ENCODE data around the gene AKAP1. TPM values are rescaled to one million over a fixed set of nuclear protein-coding genes. Genes with fewer than 3 reads are reported as not detected.
A peak's percentile ranks its signal among the peaks of the same experiment; 100 is the strongest.

Gene AKAP1
- total RNA-seq, 4 donors from 2014 or later: 82.7 to 110 (median 104) TPM

DNA sequence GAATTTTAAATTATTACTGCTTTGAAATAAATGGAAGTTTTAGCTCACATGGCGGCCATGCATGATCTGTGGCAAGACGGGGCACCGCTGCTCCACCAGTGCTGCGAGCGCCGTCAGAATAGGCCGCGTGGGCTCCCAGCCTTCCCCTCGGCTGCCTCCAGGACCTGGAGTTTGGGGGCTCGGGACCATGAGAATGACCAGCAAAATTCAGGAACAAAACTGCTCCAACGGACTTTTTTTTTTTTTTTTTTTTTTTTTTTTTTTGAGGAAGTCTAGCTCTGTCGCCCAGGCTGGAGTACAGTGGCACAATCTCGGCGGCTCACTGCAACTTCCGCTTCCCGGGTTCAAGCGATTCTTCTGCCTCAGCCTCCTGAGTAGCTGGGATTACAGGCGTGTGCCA lies 38.3 kb upstream of the AKAP1 start:
- Histone ChIP-seq H3K4me3 (peak overlapping the region; percentile 46 to 56 (median 49)), H3K36me3 (no peaks in the 10 kb centered on the region), H3K9me3 (no peaks in the 10 kb centered on the region), H3K4me1 (peaks cover 12 to 22% (median 18%) of the 10 kb centered on the region in 4 donors), H3K27me3 (peaks cover 0 to 23% (median 0%) of the 10 kb centered on the region in 4 donors), H3K27ac (replicated peaks in 1 of 4) (peak overlapping the region in 2 of 4 donors; percentile 30 to 40)
- no peak for DNase-seq (ENCODE audit: extremely low spot score)
- intact Hi-C loops (cut with DNase I): no loop called here
- TF ChIP-seq, protein P1, sequence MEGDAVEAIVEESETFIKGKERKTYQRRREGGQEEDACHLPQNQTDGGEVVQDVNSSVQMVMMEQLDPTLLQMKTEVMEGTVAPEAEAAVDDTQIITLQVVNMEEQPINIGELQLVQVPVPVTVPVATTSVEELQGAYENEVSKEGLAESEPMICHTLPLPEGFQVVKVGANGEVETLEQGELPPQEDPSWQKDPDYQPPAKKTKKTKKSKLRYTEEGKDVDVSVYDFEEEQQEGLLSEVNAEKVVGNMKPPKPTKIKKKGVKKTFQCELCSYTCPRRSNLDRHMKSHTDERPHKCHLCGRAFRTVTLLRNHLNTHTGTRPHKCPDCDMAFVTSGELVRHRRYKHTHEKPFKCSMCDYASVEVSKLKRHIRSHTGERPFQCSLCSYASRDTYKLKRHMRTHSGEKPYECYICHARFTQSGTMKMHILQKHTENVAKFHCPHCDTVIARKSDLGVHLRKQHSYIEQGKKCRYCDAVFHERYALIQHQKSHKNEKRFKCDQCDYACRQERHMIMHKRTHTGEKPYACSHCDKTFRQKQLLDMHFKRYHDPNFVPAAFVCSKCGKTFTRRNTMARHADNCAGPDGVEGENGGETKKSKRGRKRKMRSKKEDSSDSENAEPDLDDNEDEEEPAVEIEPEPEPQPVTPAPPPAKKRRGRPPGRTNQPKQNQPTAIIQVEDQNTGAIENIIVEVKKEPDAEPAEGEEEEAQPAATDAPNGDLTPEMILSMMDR (IDR thresholded peaks at IDR 0.05): no peak
- TF ChIP-seq POLR2AphosphoS5 (IDR thresholded peaks at IDR 0.05): no peak
- no peak for TF ChIP-seq POLR2A (IDR thresholded peaks at IDR 0.05; ENCODE audit: low read depth)
- no peak for TF ChIP-seq EP300 (IDR thresholded peaks at IDR 0.05)
- 84% methylated on average over 18 of the region's 18 CpGs for WGBS

GRCh38 chr17:57048096-57048495 lies 37.0 kb upstream of the AKAP1 start:
- Histone ChIP-seq H3K27me3 (peaks cover 0 to 23% (median 0%) of the 10 kb centered on the region in 4 donors), H3K4me3 (no peak overlapping the region), H3K4me1 (peaks cover 12 to 29% (median 25%) of the 10 kb centered on the region in 4 donors), H3K9me3 (no peaks in the 10 kb centered on the region), H3K27ac (replicated peaks in 1 of 4) (no peak overlapping the region), H3K36me3 (no peaks in the 10 kb centered on the region)
- WGBS: 100% methylated on average over 2 of the region's 2 CpGs
- TF ChIP-seq POLR2AphosphoS5 (IDR thresholded peaks at IDR 0.05) (no peak), POLR2A (IDR thresholded peaks at IDR 0.05; ENCODE audit: low read depth) (no peak), EP300 (IDR thresholded peaks at IDR 0.05) (no peak)
- TF ChIP-seq, protein P1 (IDR thresholded peaks at IDR 0.05): no peak
- no peak for DNase-seq (ENCODE audit: extremely low spot score)
- intact Hi-C loops (cut with DNase I): no loop called here

- 91% methylated on average over 5 of the region's 5 CpGs for WGBS
- H3K9me3 ChIP-seq: no peaks in the 10 kb centered on the region
- intact Hi-C loops (cut with DNase I): loop anchor here (5.0 kb wide), 1 partner anchor 43 kb away; no protein-coding TSS in a partner anchor
- no peak overlapping the region for H3K4me3 ChIP-seq
- H3K4me1 ChIP-seq: peaks cover 15 to 37% (median 34%) of the 10 kb centered on the region in 4 donors
- H3K36me3 ChIP-seq: no peaks in the 10 kb centered on the region
- DNase-seq (ENCODE audit: extremely low spot score): no peak
- H3K27me3 ChIP-seq: peaks cover 0 to 13% (median 0%) of the 10 kb centered on the region in 4 donors
- TF ChIP-seq POLR2AphosphoS5 (IDR thresholded peaks at IDR 0.05) (no peak), POLR2A (IDR thresholded peaks at IDR 0.05; ENCODE audit: low read depth) (no peak), EP300 (IDR thresholded peaks at IDR 0.05) (no peak)
- TF ChIP-seq, protein P1 (IDR thresholded peaks at IDR 0.05): no peak
- peak overlapping the region in 1 of 4 donors; percentile 8 for H3K27ac ChIP-seq (replicated peaks in 1 of 4)
These were observed 34.7 kb upstream of the AKAP1 start for GRCh38 chr17:57050306-57050705.

DNA sequence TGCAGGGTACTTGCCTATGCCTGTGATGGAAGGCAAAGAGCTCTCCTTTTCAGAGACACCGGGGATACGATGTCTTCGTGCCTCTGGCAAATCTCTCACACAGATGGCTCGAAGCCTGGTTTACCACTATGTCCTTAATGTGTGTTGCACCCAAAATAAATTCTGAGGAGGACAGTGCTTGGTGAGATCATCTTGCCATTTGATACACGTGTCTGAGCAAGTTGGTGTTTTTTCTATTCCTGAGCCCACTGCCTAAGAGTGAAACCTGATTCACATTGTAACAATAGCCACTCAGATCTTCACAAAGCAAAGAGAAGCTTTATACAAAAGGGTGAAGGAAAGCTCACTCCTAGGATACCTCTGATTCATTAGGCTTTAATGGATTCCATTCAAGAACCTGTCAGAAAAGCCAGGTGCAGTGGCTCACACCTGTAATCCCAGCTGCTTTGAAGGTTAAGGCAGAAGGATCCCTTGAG lies 33.1 kb upstream of the AKAP1 start:
- Histone ChIP-seq H3K27ac (replicated peaks in 1 of 4) (peak overlapping the region in 3 of 4 donors; percentile 16 to 56 (median 55)), H3K36me3 (no peaks in the 10 kb centered on the region), H3K4me1 (peaks cover 7 to 22% (median 21%) of the 10 kb centered on the region in 4 donors), H3K9me3 (no peaks in the 10 kb centered on the region), H3K4me3 (no peak overlapping the region), H3K27me3 (no peaks in the 10 kb centered on the region)
- intact Hi-C loops (cut with DNase I): loop anchor here (5.0 kb wide), 1 partner anchor 45 kb away; no protein-coding TSS in a partner anchor
- DNase-seq (ENCODE audit: extremely low spot score): no peak
- WGBS: 31% methylated on average over 5 of the region's 5 CpGs
- TF ChIP-seq POLR2AphosphoS5 (IDR thresholded peaks at IDR 0.05) (peak; percentile 21 to 31), EP300 (IDR thresholded peaks at IDR 0.05) (no peak), POLR2A (IDR thresholded peaks at IDR 0.05; ENCODE audit: low read depth) (no peak)
- TF ChIP-seq, protein P1 (IDR thresholded peaks at IDR 0.05): no peak

DNA sequence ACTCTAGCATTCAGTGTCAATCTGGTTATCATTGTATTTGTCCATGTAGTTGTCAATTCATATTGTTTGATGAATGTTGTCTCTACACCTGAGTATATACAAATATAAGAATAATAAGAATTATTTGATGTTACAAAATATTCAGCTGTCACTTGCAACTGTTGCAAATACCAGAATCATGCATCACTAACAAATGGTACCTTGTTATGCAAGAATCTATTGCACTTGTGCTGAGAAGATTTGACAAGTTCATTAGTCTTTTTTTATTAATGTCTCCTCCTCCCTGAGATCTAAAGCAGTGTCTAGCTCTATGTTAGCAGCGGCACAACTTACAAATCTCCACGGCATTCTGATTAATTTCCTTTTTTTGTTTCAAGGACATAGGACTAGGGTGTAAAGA lies 22.2 kb upstream of the AKAP1 start:
- H3K27me3 ChIP-seq: no peaks in the 10 kb centered on the region
- no peaks in the 10 kb centered on the region for H3K9me3 ChIP-seq
- no peak overlapping the region for H3K27ac ChIP-seq (replicated peaks in 1 of 4)
- H3K36me3 ChIP-seq: no peaks in the 10 kb centered on the region
- H3K4me1 ChIP-seq: no peaks in the 10 kb centered on the region
- no peak for DNase-seq (ENCODE audit: extremely low spot score)
- intact Hi-C loops (cut with DNase I): no loop called here
- WGBS: 68% methylated on average over 2 of the region's 2 CpGs
- TF ChIP-seq EP300 (IDR thresholded peaks at IDR 0.05): no peak
- no peak for TF ChIP-seq POLR2AphosphoS5 (IDR thresholded peaks at IDR 0.05)
- no peak for TF ChIP-seq POLR2A (IDR thresholded peaks at IDR 0.05; ENCODE audit: low read depth)
- TF ChIP-seq, protein P1 (IDR thresholded peaks at IDR 0.05): no peak
- no peak overlapping the region for H3K4me3 ChIP-seq

All from esophagus muscularis mucosa (tissue), 4 donors.